ENCODE data around the gene CTSS.
"Not testable (repeated sequence)": the region's sequence is repeated elsewhere in the genome, so short reads cannot be mapped to it uniquely, and the experiment has no call there.

CTSS gene

DNA sequence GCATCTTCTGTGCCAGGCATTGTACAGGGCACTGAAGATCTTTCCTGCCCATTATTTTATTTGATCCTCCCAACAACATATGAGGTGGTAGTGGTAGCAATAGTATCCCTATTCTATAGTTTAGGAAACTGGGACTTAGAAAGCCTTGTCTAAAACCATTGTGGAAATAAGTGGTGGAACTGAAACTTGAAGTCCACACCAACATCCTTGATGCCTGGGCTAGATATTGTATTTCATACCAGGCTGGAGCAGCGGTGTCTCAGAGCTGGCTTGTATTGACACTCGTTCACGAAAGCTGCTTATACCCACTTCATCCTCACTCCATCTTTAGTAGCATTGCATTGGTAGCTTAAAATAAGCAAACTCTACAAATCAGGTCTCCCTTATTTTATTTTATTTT lies 9.7 kb upstream of the CTSS start:
- no peak for DNase-seq (ENCODE audit: low spot score)

DNA sequence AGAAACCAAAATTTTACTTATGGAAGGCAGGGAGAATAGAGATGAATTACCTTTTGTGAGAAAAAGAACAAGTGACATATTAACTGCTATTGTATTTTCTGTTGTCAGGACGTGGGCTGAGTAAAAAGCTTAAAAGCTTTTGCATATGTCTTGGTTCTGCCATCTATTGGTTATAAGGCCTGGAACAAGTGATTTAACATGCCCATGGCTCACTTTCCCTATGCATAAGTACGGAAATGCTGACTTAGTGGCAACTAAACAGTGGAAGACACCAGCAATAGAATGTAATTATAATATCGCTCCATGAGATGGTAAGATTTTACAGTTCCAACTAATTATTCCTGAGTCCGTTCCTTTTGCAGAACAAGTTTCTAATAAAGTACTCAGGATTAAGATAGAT lies 6.7 kb upstream of the CTSS start:
- no peak for DNase-seq (ENCODE audit: low spot score)

DNA sequence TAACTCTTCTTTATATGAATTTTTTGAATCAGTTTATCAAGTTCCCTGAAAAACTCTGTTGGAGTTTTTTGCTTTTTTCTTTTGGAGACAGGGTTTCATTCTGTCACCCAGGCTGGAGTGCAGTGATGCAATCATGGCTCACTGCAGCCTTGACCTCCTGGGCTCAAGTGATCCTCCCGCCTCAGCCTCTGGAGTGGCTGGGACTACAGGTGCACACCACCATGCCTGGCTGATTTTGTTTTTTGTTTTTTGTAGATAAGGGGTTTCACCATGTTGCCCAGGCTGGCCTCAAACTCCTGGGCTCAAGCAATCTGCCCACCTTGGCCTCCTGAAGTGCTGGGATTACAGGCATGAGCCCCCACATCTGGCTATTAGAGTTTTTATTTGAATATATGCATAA lies 2.1 kb upstream of the CTSS start:
- DNase-seq (ENCODE audit: low spot score), result not testable (repeated sequence)

DNA sequence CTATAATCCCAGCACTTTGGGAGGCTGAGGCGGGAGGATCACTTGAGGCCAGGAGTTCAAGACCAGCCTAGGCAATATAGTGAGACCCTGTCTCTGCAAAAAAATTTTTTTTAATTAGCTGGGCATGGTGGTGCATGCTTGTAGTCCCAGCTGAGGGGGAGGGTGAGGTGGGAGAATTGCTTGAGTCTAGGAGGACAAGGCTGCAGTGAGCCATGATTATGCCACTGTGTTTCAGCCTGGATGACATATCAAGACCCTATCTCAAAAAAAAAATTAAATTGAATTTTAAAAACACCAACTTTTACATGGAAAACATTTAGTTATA lies 361 bp upstream of the CTSS start:
- DNase-seq (ENCODE audit: low spot score), result not testable (repeated sequence)

- no peak for DNase-seq (ENCODE audit: low spot score)
Measured at GRCh38 chr1:150764617-150765101, 919 bp downstream of the CTSS start.

DNA sequence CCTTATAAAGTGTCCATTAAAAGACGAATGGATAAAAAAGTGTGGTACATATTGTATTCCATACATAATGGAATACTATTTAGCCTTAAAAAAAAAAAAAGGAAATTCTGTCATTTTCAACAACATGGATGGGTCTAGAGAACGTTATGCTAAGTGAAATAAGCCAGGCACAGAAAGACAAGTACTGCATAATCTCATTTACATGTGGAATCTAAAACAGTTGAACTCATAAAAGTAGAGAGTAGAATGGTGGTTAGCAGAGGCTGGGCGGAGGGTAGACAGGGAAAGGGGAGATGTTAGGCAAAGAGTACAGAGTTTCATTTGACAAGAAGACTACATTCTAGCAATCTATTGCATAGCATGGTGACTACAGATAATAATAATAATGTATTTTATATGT lies 2.6 kb downstream of the CTSS start:
- DNase-seq (ENCODE audit: low spot score), result no peak

- DNase-seq (ENCODE audit: low spot score), result no peak
Measured at GRCh38 chr1:150762552-150762951, 3.0 kb downstream of the CTSS start.

DNA sequence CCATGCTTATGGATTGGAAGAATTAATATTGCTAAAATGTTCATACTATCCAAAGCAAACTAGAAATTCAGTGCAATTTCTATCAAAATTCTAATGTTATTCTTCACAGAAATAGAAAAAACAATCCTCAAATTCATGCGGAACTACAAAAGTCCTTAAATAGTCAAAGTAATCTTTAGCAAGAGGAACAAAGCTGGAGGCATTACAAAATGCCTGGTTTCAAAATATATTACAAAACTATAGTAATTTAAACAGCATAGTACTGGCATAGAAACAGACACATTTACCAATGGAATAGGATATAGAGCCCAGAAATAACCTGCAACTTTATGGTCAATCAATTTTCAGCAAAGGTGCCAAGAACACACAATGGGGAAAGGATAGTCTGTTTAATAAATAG lies 3.8 kb downstream of the CTSS start:
- no peak for DNase-seq (ENCODE audit: low spot score)

DNA sequence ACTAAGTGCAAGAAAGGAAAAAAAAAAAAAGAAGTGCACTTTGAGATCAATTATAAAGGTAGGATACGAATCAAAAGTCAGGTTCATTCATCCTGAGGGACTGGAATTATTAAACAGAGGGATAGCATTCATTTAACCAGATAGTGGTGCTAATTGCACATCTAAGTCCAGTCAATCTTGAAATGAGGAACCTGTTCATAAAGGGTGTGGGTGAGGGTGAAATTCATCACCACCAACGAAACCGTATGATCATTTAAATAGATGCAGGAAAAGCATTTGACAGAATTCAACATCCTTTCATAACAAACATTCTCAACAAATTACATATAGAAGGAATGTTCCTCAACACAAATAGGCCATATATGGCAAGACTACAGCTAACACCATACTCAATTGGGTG lies 5.6 kb downstream of the CTSS start:
- DNase-seq (ENCODE audit: low spot score), result no peak

- no peak for DNase-seq (ENCODE audit: low spot score)
Measured at GRCh38 chr1:150753416-150753815, 12.2 kb downstream of the CTSS start.

DNA sequence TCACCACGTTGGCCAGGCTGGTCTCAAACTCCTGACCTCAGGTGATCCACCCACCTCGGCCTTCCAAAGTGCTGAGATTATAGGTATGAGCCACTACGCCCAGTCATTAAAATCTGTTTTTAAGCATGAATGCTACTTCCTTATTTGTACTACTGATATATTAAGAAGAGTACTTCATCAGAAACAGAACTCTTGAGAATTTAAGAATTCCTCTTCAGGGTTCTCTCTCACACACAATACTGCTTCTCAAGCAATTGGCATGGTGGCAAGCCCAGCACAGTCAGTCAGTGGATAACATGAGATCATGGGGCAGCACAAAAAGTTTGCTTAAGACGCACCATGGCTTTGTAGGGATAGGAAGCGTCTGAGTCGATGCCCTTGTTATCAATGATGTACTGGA lies 14.1 kb downstream of the CTSS start:
- DNase-seq (ENCODE audit: low spot score), result no peak

- no peak for DNase-seq (ENCODE audit: low spot score)
Measured at GRCh38 chr1:150749720-150750311, 15.8 kb downstream of the CTSS start.

GRCh38 chr1:150748878-150749719 lies 16.5 kb downstream of the CTSS start:
- no peak for DNase-seq (ENCODE audit: low spot score)

DNA sequence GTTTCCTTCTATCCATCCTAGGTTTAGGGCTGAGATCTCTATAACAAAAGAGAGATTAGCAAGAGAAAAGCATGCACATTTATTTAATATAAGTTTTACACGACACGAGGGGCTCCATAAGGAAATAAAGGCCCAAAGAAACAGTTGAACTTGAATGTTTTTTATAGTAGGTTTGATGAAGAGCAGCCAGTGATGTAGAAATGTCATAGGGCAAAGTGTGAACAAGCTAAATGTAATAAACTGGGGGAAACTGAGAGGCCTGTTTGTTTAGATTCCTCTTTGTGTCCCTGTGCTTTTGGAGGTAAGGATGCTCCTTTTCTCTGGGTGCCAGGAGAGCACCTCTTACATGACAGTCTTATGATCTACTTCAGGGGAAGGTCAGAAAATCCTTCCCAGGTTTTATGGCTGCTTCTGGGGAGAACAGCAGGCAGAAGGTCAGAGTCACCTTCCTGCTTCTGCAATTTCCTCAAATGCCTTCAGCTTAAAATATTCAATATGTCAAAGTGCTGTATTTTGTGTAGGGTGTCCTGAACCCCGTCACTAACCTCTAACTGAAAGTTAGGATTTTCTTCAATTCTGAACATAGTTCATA lies 35.4 kb downstream of the CTSS start:
- DNase-seq (ENCODE audit: low spot score), result no peak

- DNase-seq (ENCODE audit: low spot score), result no peak
Measured at GRCh38 chr1:150724336-150724735, 41.2 kb downstream of the CTSS start.

DNA sequence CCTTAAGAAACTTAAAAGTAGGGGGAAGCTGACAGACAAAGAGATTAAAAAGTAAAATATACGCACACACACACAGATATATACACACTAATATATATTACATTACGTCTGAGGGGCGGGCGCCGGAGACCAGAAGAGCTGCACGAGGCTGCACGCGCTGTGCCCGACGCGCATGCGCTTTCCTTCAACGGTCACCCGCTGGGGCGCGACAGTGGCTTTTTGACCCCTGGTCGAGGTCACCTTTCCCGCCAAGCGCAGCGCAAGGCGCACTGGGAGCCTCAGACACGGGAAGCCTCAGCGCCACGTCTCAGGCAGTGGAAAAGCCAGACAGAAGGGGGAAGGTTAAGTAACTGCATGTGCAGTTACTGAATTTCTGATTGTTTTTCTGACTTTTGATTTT lies 44.9 kb downstream of the CTSS start, which contains the start of gene HORMAD1:
TSS of gene HORMAD1 (minus strand) at position 193 of the 400 bp plus-strand sequence. CDS start 1,390 bp downstream, outside the sequence.
- DNase-seq (ENCODE audit: low spot score), result no peak

DNA sequence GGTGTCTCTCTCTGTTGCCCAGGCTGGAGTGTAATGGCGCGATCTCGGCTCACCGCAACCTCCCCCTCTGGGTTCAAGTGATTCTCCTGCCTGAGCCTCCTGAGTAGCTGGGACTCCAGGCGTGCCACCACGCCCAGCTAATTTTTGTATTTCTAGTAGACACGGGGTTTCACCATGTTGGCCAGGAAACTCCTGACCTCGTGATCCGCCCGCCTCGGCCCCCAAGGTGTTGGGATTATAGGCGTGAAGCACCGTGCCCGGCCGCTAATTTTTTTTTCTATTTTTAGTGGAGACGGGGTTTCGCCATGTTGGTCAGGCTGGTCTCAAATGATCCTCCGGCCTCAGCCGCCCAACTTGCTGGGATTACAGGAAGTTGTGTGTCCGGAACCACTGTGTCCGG lies 45.5 kb downstream of the CTSS start:
- DNase-seq (ENCODE audit: low spot score), result no peak

GRCh38 chr1:150718225-150718891 lies 47.2 kb downstream of the CTSS start:
- no peak for DNase-seq (ENCODE audit: low spot score)

DNA sequence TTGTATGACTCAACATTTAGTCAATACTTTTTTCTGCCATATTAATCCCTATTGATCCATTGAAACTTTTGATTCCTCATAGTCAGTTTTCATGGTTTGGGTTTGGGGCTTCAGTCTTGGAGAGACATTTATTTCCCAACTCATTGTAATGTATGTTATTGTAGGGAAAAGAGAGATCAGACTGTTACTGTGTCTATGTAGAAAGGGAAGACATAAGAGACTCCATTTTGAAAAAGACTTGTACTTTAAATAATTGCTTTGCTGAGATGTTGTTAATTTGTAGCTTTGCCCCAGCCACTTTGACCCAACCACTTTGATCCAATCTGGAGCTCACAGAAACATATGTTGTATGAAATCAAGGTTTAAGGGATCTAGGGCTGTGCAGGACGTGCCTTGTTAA lies 56.5 kb downstream of the CTSS start:
- DNase-seq (ENCODE audit: low spot score), result not testable (repeated sequence)

- DNase-seq (ENCODE audit: low spot score), result no peak
Measured at GRCh38 chr1:150708595-150708994, 57.0 kb downstream of the CTSS start.

DNA sequence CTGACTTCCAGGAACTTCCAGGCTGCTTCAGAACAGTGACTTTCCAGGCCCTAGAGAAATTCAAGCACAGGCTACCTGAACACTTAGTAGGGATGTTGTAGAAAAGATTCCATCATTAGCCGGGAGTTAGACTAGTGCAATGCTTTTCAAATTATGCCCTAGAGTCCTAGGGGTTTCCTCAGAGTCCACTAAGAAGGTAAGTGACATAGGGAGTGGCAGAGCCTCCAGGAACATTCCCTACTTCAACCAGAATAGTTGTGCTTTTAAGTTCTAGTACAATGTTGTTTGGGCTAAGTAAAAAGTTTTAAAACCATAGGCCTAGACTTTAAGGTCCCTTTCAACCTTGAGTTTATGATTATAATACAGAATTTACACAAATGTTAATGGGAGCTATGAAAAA lies 59.5 kb downstream of the CTSS start:
- DNase-seq (ENCODE audit: low spot score), result no peak

DNA sequence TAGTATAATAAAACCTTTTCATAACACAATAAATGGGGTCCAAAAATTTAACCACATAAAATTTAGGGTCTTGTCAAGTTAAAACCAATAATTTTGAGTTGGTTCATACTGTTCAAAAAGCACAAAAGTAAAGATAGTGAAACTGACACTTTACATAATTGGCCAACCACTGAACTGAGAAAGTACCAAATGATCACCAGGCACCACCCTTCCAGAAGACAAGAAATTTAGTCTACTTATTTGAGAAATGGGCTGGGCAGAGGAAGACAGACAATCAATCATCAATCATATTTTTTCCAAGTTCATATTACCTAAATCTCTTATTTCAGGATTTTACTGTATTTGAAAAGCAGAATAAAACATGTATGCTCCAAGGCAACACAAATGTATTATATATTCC lies 62.2 kb downstream of the CTSS start:
- no peak for DNase-seq (ENCODE audit: low spot score)

All from left forelimb (tissue), 1 donor.